Activated CD4-positive, alpha-beta T cell treated with anti-CD3 and anti-CD28 coated beads, Interleukin-2, amount 50 U/mL, for 24 hours (primary cell): ENCODE measurements around the gene BCAP29.

ENCODE experiments used
- DNase-seq, 2 donors: peaks; one replicate each; pipeline ENCODE4 v3.0.0-alpha.2; 2020; ENCODE audit warnings: low read depth in 1 of 2, low spot score in 1 of 2

The BCAP29 gene

GRCh38 chr7:107581387-107582013 is 1.5 kb downstream of the BCAP29 start:
- no peak for DNase-seq

GRCh38 chr7:107582875-107583274 is 2.8 kb downstream of the BCAP29 start:
- DNase-seq: no peak

GRCh38 chr7:107584716-107585115 is 4.7 kb downstream of the BCAP29 start:
- no peak for DNase-seq

GRCh38 chr7:107588529-107589130 is 8.6 kb downstream of the BCAP29 start:
- no peak for DNase-seq

- DNase-seq: no peak
Measured at GRCh38 chr7:107591421-107591820, 11.4 kb downstream of the BCAP29 start.

GRCh38 chr7:107592361-107593024 is 12.4 kb downstream of the BCAP29 start:
- DNase-seq: no peak

- DNase-seq: no peak
Measured at GRCh38 chr7:107593025-107593410, 13.0 kb downstream of the BCAP29 start.

GRCh38 chr7:107594961-107595737 is 15.1 kb downstream of the BCAP29 start:
- no peak for DNase-seq

GRCh38 chr7:107596881-107597581 is 17.0 kb downstream of the BCAP29 start:
- no peak for DNase-seq

- DNase-seq: no peak
Measured at GRCh38 chr7:107597582-107597916, 17.5 kb downstream of the BCAP29 start.

- DNase-seq: no peak
Measured at GRCh38 chr7:107597953-107598352, 17.9 kb downstream of the BCAP29 start.

- DNase-seq: no peak
Measured at GRCh38 chr7:107599262-107599661, 19.2 kb downstream of the BCAP29 start.

GRCh38 chr7:107600816-107601215 is 20.8 kb downstream of the BCAP29 start:
- no peak for DNase-seq

- DNase-seq: no peak
Measured at GRCh38 chr7:107605218-107605815, 25.3 kb downstream of the BCAP29 start.

- no peak for DNase-seq
Measured at GRCh38 chr7:107606303-107606702, 26.3 kb downstream of the BCAP29 start.

GRCh38 chr7:107609811-107610261 is 29.8 kb downstream of the BCAP29 start:
- no peak for DNase-seq

- DNase-seq: no peak
Measured at GRCh38 chr7:107610323-107610722, 30.3 kb downstream of the BCAP29 start.

GRCh38 chr7:107613439-107613838 is 33.4 kb downstream of the BCAP29 start:
- DNase-seq: no peak

GRCh38 chr7:107613948-107614347 is 33.9 kb downstream of the BCAP29 start:
- DNase-seq: no peak

- DNase-seq: no peak
Measured at GRCh38 chr7:107614425-107614824, 34.4 kb downstream of the BCAP29 start.
